Heart left ventricle (tissue), 13 donors: ENCODE measurements around the gene CD164.

Source experiments
- POLR2A ChIP-seq, 2 donors: fragments of 450-650 bp; IDR thresholded peaks; one replicate each; pipeline ENCODE4 v1.6.1; 2017; ENCODE audit warnings: antibody characterized with exemption in 2 of 2, mild to moderate bottlenecking in 2 of 2, moderate library complexity in 2 of 2
- TF ChIP-seq, protein P1 (sequence below), 12 donors: fragments of 200-600 bp; sonication (generic) in 4 of 12; IDR thresholded peaks; one replicate each; pipeline versions ENCODE4 v1.5.0 to v1.8.0; 2018 to 2022; ENCODE audit warnings: antibody characterized with exemption in 12 of 12, mild to moderate bottlenecking in 5 of 12
- donor health status: ischemic (EF 13 %, LVEDD 7.1; RV severe dilation, severe dysfunction).
- donor health status: DM: no; HTN: yes; CAD: no.
- donor health status: DM: no; HTN: no; CAD: no.
- donor health status: ischemic (EF 25% LVEDD 6.9; RV normal size, moderate dysfunction).
- donor health status: ischemic (EF 25% LVEDD 5.7; RV mildly dilated, moderate dysfunction).
- donor health status: ischemic (EF 35%, LVEDD 5.7; RV mildly dilated, moderate dysfunction).
- donor health status: nonischemic (EF 11% LVEDD 7.7; RV severe dilation, severe dysfunction).
- donor health status: DM: yes; HTN: yes; CAD: no.
- donor health status: PGD.
- donor health status: ischemic (EF 29% LVEDD 5.4; RV normal size, mild dysfunction).
- donor health status: nonischemic (EF 23%, LVEDD 6.1; RV moderate dilation, normal function).

- TF ChIP-seq, protein P1, sequence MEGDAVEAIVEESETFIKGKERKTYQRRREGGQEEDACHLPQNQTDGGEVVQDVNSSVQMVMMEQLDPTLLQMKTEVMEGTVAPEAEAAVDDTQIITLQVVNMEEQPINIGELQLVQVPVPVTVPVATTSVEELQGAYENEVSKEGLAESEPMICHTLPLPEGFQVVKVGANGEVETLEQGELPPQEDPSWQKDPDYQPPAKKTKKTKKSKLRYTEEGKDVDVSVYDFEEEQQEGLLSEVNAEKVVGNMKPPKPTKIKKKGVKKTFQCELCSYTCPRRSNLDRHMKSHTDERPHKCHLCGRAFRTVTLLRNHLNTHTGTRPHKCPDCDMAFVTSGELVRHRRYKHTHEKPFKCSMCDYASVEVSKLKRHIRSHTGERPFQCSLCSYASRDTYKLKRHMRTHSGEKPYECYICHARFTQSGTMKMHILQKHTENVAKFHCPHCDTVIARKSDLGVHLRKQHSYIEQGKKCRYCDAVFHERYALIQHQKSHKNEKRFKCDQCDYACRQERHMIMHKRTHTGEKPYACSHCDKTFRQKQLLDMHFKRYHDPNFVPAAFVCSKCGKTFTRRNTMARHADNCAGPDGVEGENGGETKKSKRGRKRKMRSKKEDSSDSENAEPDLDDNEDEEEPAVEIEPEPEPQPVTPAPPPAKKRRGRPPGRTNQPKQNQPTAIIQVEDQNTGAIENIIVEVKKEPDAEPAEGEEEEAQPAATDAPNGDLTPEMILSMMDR (IDR thresholded peaks at IDR 0.05), result no peak
- TF ChIP-seq POLR2A (IDR thresholded peaks at IDR 0.05), result peak; percentile 37 to 88
Observed at GRCh38 chr6:109381747-109382575, at the start of gene CD164.
